Right ventricle myocardium inferior (tissue), 1 donor: ENCODE measurements around the gene BPGM. TPM values are rescaled to one million over a fixed set of nuclear protein-coding genes. Genes with fewer than 3 reads are reported as not detected.

ENCODE experiments used
- total RNA-seq: library from RNA; stranded (reverse); fragmentation: NEBNext Ultra II Directional; extraction: Animal tissue kit (Norgen Biotek cat#: 25700); gene quantifications from one replicate; pipeline ENCODE4 v1.2.1, GENCODE V29; 2021
- donor health status: DM: no; HTN: yes; CAD: no; lungs with severe emphysema.

The BPGM gene
- total RNA-seq, 1 donor from 2014 or later: 14.0 TPM

Other genes starting within 250 kb of the BPGM start
- 232 TPM for gene AKR1B1, start 187.8 kb upstream of the BPGM start, total RNA-seq
- gene AKR1B10, start 119.3 kb upstream of the BPGM start, total RNA-seq: not detected
- gene AKR1B15, start 97.7 kb upstream of the BPGM start, total RNA-seq: not detected
- gene CALD1, start 132.8 kb downstream of the BPGM start, total RNA-seq: 99.1 TPM